Activated naive CD8-positive, alpha-beta T cell (primary cell): Measurements from ENCODE around the gene GGTLC2.
A peak's percentile ranks its signal among the peaks of the same experiment; 100 is the strongest.
"Not testable (repeated sequence)": the region's sequence is repeated elsewhere in the genome, so short reads cannot be mapped to it uniquely, and the experiment has no call there.

Experiments used
- H3K27ac Mint-ChIP-seq: one replicate; pipeline ENCODE4 v1.8.0; 2021; ENCODE audit warnings: mixed read lengths
- H3K27me3 Mint-ChIP-seq: one replicate; pipeline ENCODE4 v1.8.0; 2021; ENCODE audit warnings: mixed read lengths
- H3K36me3 Mint-ChIP-seq: one replicate; pipeline ENCODE4 v1.8.0; 2021; ENCODE audit warnings: mixed read lengths
- H3K4me1 Mint-ChIP-seq: one replicate; pipeline ENCODE4 v1.8.0; 2021; ENCODE audit warnings: low read depth, mixed read lengths
- H3K4me3 Mint-ChIP-seq: one replicate; pipeline ENCODE4 v1.8.0; 2021; ENCODE audit warnings: mild to moderate bottlenecking, mixed read lengths
- H3K9me3 Mint-ChIP-seq: one replicate; pipeline ENCODE4 v1.8.0; 2021; ENCODE audit warnings: low read depth, mixed read lengths

The GGTLC2 gene

DNA sequence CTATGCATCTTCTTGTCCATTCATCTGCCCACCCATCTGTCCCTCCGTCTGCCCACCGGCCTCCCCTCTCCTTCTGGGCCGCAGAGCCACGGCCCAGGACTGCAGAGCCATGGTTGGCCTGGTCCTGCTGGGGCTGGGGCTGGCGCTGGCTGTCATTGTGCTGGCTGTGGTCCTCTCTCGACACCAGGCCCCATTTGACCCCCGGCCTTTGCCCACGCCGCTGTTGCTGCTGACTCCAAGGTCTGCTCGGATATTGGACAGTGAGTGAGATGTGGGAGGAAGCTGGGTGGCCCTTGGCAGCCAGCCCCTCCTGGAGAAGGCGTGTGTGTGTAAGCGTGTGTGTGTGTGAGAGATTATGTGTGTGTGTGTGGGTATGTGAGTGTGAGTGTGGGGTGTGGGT lies 7.7 kb downstream of the GGTLC2 start:
- not testable (repeated sequence) for H3K27ac Mint-ChIP-seq, H3K36me3 Mint-ChIP-seq, H3K27me3 Mint-ChIP-seq, H3K9me3 Mint-ChIP-seq, H3K4me3 Mint-ChIP-seq
- peaks cover 21% of the 10 kb centered on the region for H3K4me1 Mint-ChIP-seq

DNA sequence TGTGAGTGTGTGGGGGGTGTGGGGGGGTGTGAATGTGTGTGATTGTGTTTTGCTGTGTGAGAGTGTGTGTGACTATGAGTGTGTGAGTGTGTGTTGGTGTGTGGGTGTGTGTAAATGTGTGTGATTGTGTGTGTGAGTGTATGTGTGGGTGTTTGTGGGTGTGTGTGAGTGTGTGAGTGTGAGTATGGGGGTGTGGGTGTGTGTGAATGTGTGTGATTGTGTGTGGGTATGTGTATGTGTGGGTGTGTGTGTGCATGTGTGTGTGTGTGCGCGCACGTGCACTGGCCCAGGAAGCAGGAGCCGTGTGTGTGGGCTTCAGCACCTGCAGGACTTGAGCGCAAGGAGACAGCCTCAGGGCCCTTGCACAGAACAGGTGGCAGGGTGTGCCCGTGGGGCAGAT lies 8.2 kb downstream of the GGTLC2 start:
- peaks cover 21% of the 10 kb centered on the region for H3K4me1 Mint-ChIP-seq
- not testable (repeated sequence) for H3K36me3 Mint-ChIP-seq
- H3K4me3 Mint-ChIP-seq: peak overlapping the region; percentile 23

DNA sequence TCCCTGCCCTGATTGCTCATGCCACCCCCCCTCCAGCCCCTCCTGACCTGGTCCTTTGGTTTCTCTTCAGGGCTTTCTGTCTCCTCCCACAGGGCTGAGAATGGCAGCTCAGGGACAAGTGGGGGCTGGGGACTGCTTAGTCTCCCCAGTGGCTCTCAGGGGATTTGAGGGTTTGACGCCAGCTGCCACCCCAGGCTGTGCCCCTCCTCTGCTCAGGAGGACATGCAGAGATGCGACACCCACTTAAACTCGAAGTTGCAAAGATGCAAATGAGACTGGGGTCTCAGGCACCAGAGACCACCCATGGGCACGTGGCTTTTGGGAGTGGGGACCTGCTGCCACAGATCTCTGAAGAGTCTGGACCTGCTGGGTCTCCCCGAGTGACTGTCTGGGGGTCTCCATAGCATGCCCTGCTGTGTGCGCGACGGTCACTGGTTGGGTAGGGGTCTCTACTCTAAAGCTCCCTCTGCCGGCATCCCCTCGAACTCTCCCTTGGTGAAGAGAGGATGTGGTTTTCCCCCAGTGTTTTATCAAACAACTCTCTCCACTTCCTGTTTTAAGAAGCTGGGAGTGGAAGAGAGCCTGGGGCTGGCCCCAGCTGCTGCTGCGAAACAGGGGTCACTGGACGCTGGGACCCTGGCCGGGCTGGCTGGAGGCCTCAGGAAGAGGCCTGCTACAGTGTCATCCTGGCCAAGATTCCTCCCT lies 9.4 kb downstream of the GGTLC2 start:
- not testable (repeated sequence) for H3K27ac Mint-ChIP-seq, H3K36me3 Mint-ChIP-seq, H3K27me3 Mint-ChIP-seq, H3K9me3 Mint-ChIP-seq, H3K4me3 Mint-ChIP-seq
- H3K4me1 Mint-ChIP-seq: peaks cover 21% of the 10 kb centered on the region

More for the DNA sequence above, 8.2 kb downstream of the GGTLC2 start:
- H3K27me3 Mint-ChIP-seq, H3K27ac Mint-ChIP-seq, H3K9me3 Mint-ChIP-seq: not testable (repeated sequence)

DNA sequence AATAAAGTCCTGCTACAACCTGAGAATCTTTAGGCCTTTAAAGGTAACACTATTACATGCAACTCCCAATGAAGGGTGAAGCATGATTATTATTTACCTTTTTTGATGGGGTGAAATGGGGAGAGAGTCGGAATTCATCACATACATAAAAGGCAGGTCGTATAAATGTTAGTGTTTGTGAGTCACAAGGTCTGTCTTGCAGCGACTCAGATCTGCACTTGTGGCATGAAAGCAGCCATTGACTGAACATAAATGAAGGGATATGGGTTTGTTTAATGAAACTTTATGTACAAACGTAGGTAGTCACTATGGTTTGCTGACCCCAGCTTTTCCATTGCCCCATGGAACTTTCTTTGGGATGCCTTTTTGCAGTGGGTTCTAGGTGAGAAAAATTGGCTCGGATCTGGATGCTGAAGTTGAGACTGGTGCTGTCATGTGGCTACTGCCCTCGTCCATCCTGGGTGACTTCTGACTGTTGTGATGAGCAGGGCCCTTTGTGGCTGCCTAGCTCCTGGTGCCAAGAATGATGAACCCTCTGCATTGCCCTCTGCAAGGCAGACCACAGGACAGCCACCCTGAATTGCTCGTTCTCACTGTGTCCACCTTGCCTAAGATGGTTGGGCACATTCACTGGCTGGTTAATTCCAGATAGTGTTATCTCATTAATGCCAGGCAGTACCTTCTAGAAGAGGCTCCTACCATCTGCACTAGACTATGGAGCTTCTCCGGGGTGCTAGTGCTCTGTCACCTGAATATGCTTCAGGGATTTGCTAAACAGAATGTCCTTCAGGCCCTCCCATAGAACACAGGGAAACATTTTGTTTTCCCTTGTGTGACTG lies 11.3 kb downstream of the GGTLC2 start:
- H3K36me3 Mint-ChIP-seq: no peaks in the 10 kb centered on the region
- H3K9me3 Mint-ChIP-seq: no peaks in the 10 kb centered on the region
- no peak overlapping the region for H3K4me3 Mint-ChIP-seq
- H3K27ac Mint-ChIP-seq: no peak overlapping the region
- no peaks in the 10 kb centered on the region for H3K27me3 Mint-ChIP-seq
- peaks cover 21% of the 10 kb centered on the region for H3K4me1 Mint-ChIP-seq

DNA sequence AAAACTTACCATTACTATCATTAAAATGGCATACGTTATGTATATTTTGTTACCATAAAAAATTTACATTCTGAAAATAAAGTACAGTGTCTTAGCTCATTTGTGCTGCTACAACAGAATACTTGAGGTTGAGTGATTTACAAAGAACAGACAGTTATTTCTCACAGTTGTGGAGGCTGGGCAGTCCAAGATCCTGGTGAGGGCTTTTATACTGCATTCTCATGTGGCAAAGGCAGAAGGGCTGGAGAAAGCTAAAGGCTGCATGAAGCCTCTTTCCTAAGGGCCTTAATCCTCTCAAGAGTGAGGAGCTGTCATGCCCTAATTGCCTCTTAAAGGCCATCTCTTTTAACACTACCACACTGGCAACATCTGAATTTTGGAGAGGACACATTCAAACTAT lies 13.3 kb downstream of the GGTLC2 start:
- Mint-ChIP-seq H3K27ac (no peak overlapping the region), H3K4me3 (no peak overlapping the region), H3K36me3 (no peaks in the 10 kb centered on the region), H3K27me3 (no peaks in the 10 kb centered on the region), H3K9me3 (no peaks in the 10 kb centered on the region), H3K4me1 (peaks cover 15% of the 10 kb centered on the region)

DNA sequence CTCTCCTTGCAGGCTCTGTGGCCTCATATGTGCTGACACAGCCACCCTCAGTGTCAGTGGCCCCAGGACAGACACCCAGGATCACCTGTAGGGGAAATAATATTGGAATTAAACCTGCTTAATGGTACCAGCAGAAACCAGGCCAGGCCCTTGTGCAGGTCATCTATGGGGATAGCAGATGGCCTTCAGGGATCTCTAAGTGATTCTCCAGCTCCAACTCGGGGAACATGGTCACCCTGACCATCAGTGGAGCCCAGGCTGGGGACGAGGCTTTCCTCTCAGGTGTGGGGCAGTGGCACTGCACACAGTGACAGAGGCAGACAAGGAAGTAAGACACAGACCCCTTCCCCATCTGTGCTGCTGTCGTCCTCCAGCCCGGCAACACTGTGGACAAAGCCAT lies 16.9 kb downstream of the GGTLC2 start:
- Mint-ChIP-seq H3K27me3 (no peaks in the 10 kb centered on the region), H3K27ac (no peak overlapping the region), H3K36me3 (no peaks in the 10 kb centered on the region), H3K4me3 (no peak overlapping the region), H3K4me1 (no peaks in the 10 kb centered on the region), H3K9me3 (no peaks in the 10 kb centered on the region)

DNA sequence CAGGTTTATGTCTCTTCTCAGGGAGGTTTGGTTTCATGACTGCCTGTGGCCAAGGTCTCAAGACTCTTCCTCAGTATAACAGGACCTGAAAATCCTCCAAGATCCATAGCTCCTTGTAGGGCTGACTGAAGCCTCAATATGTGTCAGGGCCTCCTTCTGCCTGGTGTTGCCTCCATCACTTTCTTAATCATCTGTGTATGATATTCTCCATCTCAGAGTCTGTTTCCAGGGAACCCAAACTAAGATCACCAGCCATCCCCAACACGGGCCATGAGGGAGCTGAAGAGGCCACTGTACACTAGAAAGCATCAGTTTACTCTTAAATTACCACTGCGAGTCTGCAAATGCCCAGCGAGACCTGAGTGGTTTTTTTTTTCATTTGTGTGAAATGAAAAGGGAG lies 17.7 kb downstream of the GGTLC2 start:
- H3K4me3 Mint-ChIP-seq: no peak overlapping the region

DNA sequence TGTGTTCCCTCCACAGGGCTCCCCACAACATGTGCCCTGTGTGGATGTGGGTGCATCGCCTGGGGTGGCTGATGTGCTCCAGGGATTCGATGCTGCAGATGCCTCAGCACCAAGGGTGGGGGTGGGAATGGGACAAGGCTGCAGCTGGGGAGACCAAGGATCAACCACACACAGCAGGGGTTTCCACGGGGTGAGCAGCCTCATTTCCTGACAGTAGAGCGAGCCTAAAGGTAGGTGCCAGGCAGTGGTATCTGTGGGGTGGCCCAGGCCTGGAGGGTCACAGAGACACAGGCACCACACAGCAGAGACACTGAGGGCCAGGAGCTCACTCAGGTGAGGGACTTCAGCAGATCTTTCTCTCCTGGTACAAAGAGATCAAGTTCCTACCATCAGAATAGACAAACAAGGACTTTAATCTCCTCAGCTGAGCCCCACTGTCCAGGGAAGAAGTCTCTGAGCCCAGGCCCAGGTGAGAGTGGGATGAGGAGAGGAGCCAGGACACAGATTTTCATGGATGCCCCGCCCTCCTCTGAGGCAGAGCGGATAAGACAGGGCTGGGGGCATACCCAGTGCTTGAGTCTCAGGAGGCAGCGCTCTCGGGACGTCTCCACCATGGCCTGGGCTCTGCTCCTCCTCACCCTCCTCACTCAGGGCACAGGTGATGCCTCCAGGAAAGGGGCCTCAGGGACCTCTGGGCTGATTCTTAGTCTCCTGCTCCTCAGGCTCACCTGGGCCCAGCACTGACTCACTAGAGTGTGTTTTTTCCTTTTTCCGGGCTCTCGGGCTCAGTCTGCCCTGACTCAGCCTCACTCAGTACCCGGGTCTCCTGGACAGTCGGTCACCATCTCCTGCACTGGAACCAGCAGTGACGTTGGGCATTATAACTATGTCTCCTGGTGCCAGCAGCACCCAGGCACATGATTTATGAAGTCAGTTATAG lies 19.7 kb downstream of the GGTLC2 start:
- H3K27ac Mint-ChIP-seq: no peak overlapping the region
- no peaks in the 10 kb centered on the region for H3K27me3 Mint-ChIP-seq
- H3K36me3 Mint-ChIP-seq: no peaks in the 10 kb centered on the region
- H3K4me1 Mint-ChIP-seq: no peaks in the 10 kb centered on the region
- no peaks in the 10 kb centered on the region for H3K9me3 Mint-ChIP-seq
- no peak overlapping the region for H3K4me3 Mint-ChIP-seq

More for the DNA sequence above, 17.7 kb downstream of the GGTLC2 start:
- Mint-ChIP-seq H3K9me3 (no peaks in the 10 kb centered on the region), H3K4me1 (no peaks in the 10 kb centered on the region), H3K36me3 (no peaks in the 10 kb centered on the region), H3K27ac (no peak overlapping the region), H3K27me3 (no peaks in the 10 kb centered on the region)

DNA sequence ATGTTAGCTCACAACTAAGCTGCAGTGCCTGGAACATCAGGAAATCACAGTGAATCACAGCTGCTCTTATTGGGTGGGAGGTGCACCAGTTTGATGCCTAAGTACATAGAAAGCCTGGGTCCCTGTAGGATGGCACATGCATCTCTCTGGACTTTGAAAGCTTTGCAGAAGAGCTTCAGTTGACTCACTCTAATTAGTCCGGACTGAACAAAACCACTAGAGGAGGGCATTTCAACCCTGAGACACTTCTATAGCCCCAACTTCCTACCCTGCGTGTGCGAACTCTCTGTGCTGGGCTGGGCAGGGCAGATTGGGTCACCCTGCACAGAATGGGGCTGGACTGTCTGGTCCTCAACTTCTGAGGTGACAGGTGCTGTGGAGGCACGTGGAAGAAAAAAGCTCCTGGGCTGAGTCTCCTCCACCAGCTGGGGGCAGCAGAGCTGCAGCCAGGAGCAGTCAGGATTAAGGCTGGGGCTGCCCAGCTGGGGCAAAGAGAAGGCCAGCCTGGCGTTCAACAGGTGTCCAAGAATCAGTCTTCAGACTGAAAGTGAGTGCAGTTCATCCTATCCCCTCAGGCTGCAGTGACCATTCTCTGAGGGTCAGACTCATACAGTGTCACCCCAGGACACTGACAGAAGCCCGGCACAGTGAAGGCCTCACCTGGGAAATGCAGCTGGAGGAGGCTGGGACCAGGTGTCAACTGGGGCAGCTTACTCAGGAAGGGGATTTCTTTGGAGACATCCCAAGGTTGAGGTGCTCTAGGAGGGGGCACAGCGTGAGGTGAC lies 22.1 kb downstream of the GGTLC2 start:
- Mint-ChIP-seq H3K36me3 (no peaks in the 10 kb centered on the region), H3K4me1 (no peaks in the 10 kb centered on the region), H3K4me3 (no peak overlapping the region), H3K27ac (no peak overlapping the region), H3K9me3 (no peaks in the 10 kb centered on the region), H3K27me3 (no peaks in the 10 kb centered on the region)

DNA sequence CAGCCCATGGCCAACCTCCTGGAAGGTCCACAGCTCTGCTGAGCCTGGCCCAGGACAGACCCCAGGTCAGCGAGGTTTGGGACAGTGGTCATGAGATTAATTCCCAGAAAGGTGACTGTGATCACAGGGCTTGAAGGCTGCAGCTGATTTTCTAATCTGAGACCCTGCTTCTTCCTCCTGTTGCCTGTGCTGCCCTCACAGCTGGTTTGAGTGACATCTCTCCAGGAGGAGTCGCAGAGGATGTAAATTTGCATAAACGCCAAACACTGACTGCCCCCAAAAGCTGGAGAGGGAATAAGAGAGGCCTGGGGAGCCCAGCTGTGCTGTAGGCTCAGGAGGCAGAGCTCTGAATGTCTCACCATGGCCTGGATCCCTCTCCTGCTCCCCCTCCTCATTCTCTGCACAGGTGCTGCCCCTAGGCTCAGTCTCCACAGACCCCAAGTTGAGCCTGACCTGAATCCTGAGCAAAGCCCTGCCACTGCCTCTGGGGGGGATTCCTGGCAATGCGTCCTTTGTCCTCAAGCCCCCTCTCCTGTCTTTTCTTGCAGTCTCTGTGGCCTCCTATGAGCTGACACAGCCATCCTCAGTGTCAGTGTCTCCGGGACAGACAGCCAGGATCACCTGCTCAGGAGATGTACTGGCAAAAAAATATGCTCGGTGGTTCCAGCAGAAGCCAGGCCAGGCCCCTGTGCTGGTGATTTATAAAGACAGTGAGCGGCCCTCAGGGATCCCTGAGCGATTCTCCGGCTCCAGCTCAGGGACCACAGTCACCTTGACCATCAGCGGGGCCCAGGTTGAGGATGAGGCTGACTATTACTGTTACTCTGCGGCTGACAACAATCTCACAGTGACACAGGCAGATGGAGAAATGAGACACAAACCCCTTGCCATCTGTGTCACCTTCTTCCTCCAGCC lies 23.8 kb downstream of the GGTLC2 start:
- Mint-ChIP-seq H3K36me3 (no peaks in the 10 kb centered on the region), H3K4me3 (no peak overlapping the region), H3K27ac (no peak overlapping the region), H3K9me3 (no peaks in the 10 kb centered on the region), H3K27me3 (peaks cover 3% of the 10 kb centered on the region), H3K4me1 (no peaks in the 10 kb centered on the region)

DNA sequence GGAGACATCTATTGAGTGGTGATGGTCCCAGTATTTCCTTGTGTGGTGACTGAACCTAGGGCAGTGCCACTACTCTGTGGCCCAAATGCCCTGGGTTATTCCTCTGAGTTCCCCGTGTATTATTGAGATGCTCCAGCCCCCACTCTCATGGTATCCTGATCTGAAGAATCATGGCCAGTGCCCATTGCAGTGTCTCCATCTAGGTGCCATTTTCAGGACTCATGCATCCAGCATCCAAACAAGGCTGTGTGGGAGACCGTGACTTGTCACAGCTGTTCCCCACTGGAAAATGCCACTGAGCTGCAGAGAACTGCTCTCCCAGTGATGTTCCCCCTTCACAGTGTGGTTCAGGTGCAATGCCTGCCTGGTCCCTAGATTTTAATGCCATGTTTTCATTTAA lies 24.7 kb downstream of the GGTLC2 start:
- H3K27me3 Mint-ChIP-seq: peaks cover 3% of the 10 kb centered on the region
- no peaks in the 10 kb centered on the region for H3K9me3 Mint-ChIP-seq
- no peak overlapping the region for H3K27ac Mint-ChIP-seq
- H3K4me1 Mint-ChIP-seq: no peaks in the 10 kb centered on the region
- H3K4me3 Mint-ChIP-seq: no peak overlapping the region
- no peaks in the 10 kb centered on the region for H3K36me3 Mint-ChIP-seq

DNA sequence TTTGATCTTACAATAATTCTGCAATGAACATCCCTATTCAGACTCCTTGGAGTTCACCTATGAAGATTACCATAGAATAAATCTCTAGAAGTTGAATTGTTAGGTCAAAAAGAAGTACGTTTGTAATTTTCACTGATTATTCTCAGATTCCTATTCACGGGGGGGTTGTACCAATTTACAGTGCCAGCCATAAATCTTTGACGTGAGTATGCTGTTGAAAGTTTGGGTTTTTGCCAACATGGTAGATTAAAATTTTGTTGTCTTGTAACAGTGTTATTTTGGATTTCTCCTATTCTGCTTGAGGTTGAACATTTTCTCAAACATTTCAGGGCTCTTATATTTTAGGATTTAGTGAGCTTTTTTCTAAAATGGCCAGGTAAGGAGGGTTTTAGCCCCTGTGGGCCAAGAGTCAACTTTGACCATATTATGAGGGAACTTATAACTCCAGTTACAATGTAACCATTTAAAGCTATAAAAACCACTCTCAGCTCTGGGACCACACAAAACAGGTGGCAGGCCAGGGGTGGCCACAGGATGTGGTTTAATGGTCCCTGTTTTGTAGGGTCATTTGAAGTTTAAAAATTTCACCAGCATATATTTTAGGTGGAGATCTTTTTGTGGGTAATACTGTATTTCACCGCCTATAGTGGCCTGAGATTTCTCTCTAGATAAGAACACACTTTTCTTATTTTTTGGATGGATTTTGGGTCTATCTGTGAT lies 25.8 kb downstream of the GGTLC2 start:
- H3K27me3 Mint-ChIP-seq: peaks cover 3% of the 10 kb centered on the region
- H3K4me1 Mint-ChIP-seq: no peaks in the 10 kb centered on the region
- H3K4me3 Mint-ChIP-seq: no peak overlapping the region
- H3K9me3 Mint-ChIP-seq: no peaks in the 10 kb centered on the region
- no peak overlapping the region for H3K27ac Mint-ChIP-seq
- no peaks in the 10 kb centered on the region for H3K36me3 Mint-ChIP-seq

DNA sequence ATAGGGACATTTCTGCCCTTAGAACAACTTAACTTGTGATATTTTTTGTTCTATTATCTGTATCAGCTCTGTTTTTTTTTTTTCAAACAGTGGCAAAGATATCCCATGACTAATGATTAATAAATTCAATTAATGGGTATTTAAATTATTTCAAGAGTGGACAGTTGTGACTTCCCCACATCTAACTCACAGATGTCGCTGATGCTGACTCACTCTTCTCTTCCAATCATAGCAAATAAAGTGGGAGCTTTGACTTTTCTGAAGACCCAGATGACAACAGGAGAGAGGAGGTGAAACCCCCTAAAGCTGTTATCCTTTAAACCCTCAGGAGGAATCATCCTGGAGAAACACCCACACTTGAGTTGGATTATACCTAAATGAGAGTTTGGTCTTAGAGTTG lies 27.1 kb downstream of the GGTLC2 start:
- H3K27ac Mint-ChIP-seq: no peak overlapping the region
- H3K4me1 Mint-ChIP-seq: no peaks in the 10 kb centered on the region
- peaks cover 5% of the 10 kb centered on the region for H3K27me3 Mint-ChIP-seq
- no peak overlapping the region for H3K4me3 Mint-ChIP-seq
- H3K9me3 Mint-ChIP-seq: no peaks in the 10 kb centered on the region
- no peaks in the 10 kb centered on the region for H3K36me3 Mint-ChIP-seq
